ENCODE results near the gene ZFHX3. TPM values are rescaled to one million over a fixed set of nuclear protein-coding genes. Genes with fewer than 3 reads are reported as not detected.

The ZFHX3 gene
- total RNA-seq, 4 donors from 2014 or later = 19.7 to 70.4 (median 34.6) TPM

GRCh38 chr16:73040735-73041402 lies 7.1 kb downstream of the ZFHX3 start:
- TF ChIP-seq CTCF (IDR thresholded peaks at IDR 0.05; ENCODE audit: low read depth) = no peak

- no peak for TF ChIP-seq CTCF (IDR thresholded peaks at IDR 0.05; ENCODE audit: low read depth)
Observed at GRCh38 chr16:73040136-73040535, 7.8 kb downstream of the ZFHX3 start.

GRCh38 chr16:73037845-73038570 lies 9.9 kb downstream of the ZFHX3 start:
- TF ChIP-seq CTCF (IDR thresholded peaks at IDR 0.05; ENCODE audit: low read depth) = no peak

GRCh38 chr16:73037331-73037745 lies 10.6 kb downstream of the ZFHX3 start:
- TF ChIP-seq CTCF (IDR thresholded peaks at IDR 0.05; ENCODE audit: low read depth) = no peak

- no peak for TF ChIP-seq CTCF (IDR thresholded peaks at IDR 0.05; ENCODE audit: low read depth)
Observed at GRCh38 chr16:73036074-73036826, 11.7 kb downstream of the ZFHX3 start.

GRCh38 chr16:73034374-73034773 lies 13.6 kb downstream of the ZFHX3 start:
- no peak for TF ChIP-seq CTCF (IDR thresholded peaks at IDR 0.05; ENCODE audit: low read depth)
